MM.1S (cell line): ENCODE results near the gene PHLPP2.

ENCODE experiments used
- EZH2 ChIP-seq: fragments of 300-600 bp; sonication (generic); optimal IDR thresholded peaks from 2 replicates; pipeline ENCODE3; 2017; ENCODE audit warnings: low read depth, mild to moderate bottlenecking, antibody characterized with exemption, low read length, mixed read lengths
- EZH2phosphoT487 ChIP-seq: fragments of 300-600 bp; sonication (generic); IDR thresholded peaks from 2 replicates; pipeline ENCODE4 v1.6.1; 2018; ENCODE audit warnings: antibody characterized with exemption, low read length
- TF ChIP-seq, protein P1 (sequence below): fragments of 300-600 bp; sonication (generic); IDR thresholded peaks from 2 replicates; pipeline ENCODE4 v1.5.1; 2016; ENCODE audit warnings: antibody characterized with exemption, low read length, mixed read lengths

- no peak for TF ChIP-seq EZH2
- TF ChIP-seq, protein P1, sequence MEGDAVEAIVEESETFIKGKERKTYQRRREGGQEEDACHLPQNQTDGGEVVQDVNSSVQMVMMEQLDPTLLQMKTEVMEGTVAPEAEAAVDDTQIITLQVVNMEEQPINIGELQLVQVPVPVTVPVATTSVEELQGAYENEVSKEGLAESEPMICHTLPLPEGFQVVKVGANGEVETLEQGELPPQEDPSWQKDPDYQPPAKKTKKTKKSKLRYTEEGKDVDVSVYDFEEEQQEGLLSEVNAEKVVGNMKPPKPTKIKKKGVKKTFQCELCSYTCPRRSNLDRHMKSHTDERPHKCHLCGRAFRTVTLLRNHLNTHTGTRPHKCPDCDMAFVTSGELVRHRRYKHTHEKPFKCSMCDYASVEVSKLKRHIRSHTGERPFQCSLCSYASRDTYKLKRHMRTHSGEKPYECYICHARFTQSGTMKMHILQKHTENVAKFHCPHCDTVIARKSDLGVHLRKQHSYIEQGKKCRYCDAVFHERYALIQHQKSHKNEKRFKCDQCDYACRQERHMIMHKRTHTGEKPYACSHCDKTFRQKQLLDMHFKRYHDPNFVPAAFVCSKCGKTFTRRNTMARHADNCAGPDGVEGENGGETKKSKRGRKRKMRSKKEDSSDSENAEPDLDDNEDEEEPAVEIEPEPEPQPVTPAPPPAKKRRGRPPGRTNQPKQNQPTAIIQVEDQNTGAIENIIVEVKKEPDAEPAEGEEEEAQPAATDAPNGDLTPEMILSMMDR, result no peak
- no peak for TF ChIP-seq EZH2phosphoT487
Measured at GRCh38 chr16:71629278-71630016, 95.1 kb downstream of the PHLPP2 start.
